ENCODE data around the gene CHST9.

CHST9 gene

GRCh38 chr18:27081701-27082100 lies 103.4 kb downstream of the CHST9 start:
- DNase-seq: no peak

GRCh38 chr18:27075828-27076227 lies 109.3 kb downstream of the CHST9 start:
- no peak for DNase-seq

- no peak for DNase-seq
Measured at GRCh38 chr18:27073404-27073830, 111.7 kb downstream of the CHST9 start.

GRCh38 chr18:27064673-27065072 lies 120.4 kb downstream of the CHST9 start:
- DNase-seq: no peak

- no peak for DNase-seq
Measured at GRCh38 chr18:27062802-27063201, 122.3 kb downstream of the CHST9 start.

GRCh38 chr18:27061488-27062095 lies 123.5 kb downstream of the CHST9 start:
- DNase-seq: no peak

GRCh38 chr18:27057519-27058234 lies 127.4 kb downstream of the CHST9 start:
- no peak for DNase-seq

- DNase-seq: no peak
Measured at GRCh38 chr18:27054926-27055325, 130.2 kb downstream of the CHST9 start.

GRCh38 chr18:27049969-27050368 lies 135.1 kb downstream of the CHST9 start:
- DNase-seq: no peak

GRCh38 chr18:27045342-27045741 lies 139.8 kb downstream of the CHST9 start:
- DNase-seq: no peak

- no peak for DNase-seq
Measured at GRCh38 chr18:27042177-27042576, 142.9 kb downstream of the CHST9 start.

- DNase-seq: no peak
Measured at GRCh38 chr18:27040796-27041195, 144.3 kb downstream of the CHST9 start.

GRCh38 chr18:27033722-27034121 lies 151.4 kb downstream of the CHST9 start:
- no peak for DNase-seq

GRCh38 chr18:27030421-27030820 lies 154.7 kb downstream of the CHST9 start:
- no peak for DNase-seq

- no peak for DNase-seq
Measured at GRCh38 chr18:27022477-27022876, 162.6 kb downstream of the CHST9 start.

GRCh38 chr18:27017901-27018500 lies 167.1 kb downstream of the CHST9 start:
- no peak for DNase-seq

- no peak for DNase-seq
Measured at GRCh38 chr18:27014841-27015240, 170.3 kb downstream of the CHST9 start.

GRCh38 chr18:27010784-27011183 lies 174.3 kb downstream of the CHST9 start:
- DNase-seq: no peak

- no peak for DNase-seq
Measured at GRCh38 chr18:27009293-27009692, 175.8 kb downstream of the CHST9 start.

- DNase-seq: no peak
Measured at GRCh38 chr18:27008575-27008974, 176.5 kb downstream of the CHST9 start.

- DNase-seq: no peak
Measured at GRCh38 chr18:27007880-27008279, 177.2 kb downstream of the CHST9 start.

GRCh38 chr18:27005589-27005988 lies 179.5 kb downstream of the CHST9 start:
- DNase-seq: no peak

- peak; percentile 31 for DNase-seq
Measured at GRCh38 chr18:27004056-27004829, 180.9 kb downstream of the CHST9 start.

GRCh38 chr18:26999797-27000196 lies 185.3 kb downstream of the CHST9 start:
- no peak for DNase-seq

Data from NCI-H524 treated with DMSO at 0.1 percent for 48 hours (cell line).